OCI-LY1 (cell line): ENCODE measurements around the gene CAMTA1.

Experiments
- EZH2 ChIP-seq: fragments of 200-600 bp; sonication (generic), shearing (Covaris generic); IDR thresholded peaks from 2 replicates; pipeline ENCODE4 v1.8.0; 2017; ENCODE audit warnings: borderline replicate concordance, mixed run types, mild to moderate bottlenecking, antibody characterized with exemption, low read length, moderate library complexity, mixed read lengths
- TF ChIP-seq, protein P1 (sequence below): fragments of 200-600 bp; sonication (generic), shearing (Covaris generic); IDR thresholded peaks from 2 replicates; pipeline ENCODE4 v1.5.1; 2017; ENCODE audit warnings: mild to moderate bottlenecking, antibody characterized with exemption, low read length, moderate library complexity, mixed read lengths

- TF ChIP-seq, protein P1, sequence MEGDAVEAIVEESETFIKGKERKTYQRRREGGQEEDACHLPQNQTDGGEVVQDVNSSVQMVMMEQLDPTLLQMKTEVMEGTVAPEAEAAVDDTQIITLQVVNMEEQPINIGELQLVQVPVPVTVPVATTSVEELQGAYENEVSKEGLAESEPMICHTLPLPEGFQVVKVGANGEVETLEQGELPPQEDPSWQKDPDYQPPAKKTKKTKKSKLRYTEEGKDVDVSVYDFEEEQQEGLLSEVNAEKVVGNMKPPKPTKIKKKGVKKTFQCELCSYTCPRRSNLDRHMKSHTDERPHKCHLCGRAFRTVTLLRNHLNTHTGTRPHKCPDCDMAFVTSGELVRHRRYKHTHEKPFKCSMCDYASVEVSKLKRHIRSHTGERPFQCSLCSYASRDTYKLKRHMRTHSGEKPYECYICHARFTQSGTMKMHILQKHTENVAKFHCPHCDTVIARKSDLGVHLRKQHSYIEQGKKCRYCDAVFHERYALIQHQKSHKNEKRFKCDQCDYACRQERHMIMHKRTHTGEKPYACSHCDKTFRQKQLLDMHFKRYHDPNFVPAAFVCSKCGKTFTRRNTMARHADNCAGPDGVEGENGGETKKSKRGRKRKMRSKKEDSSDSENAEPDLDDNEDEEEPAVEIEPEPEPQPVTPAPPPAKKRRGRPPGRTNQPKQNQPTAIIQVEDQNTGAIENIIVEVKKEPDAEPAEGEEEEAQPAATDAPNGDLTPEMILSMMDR: no peak
- no peak for TF ChIP-seq EZH2
These were observed 508.7 kb downstream of the CAMTA1 start for GRCh38 chr1:7293702-7294629.
